CD4-positive, alpha-beta T cell treated with Interleukin-6 for 4 hours (primary cell): ENCODE data around the gene PCDH12.

Experiments
- DNase-seq: peaks from one replicate; pipeline ENCODE4 v3.0.0-alpha.2; 2020; ENCODE audit warnings: mixed read lengths

PCDH12 gene

GRCh38 chr5:141966275-141966962, 8.4 kb upstream of the PCDH12 start:
- DNase-seq: no peak

GRCh38 chr5:141965071-141965470, 7.1 kb upstream of the PCDH12 start:
- DNase-seq: no peak

GRCh38 chr5:141963701-141964100, 5.7 kb upstream of the PCDH12 start:
- no peak for DNase-seq

DNA sequence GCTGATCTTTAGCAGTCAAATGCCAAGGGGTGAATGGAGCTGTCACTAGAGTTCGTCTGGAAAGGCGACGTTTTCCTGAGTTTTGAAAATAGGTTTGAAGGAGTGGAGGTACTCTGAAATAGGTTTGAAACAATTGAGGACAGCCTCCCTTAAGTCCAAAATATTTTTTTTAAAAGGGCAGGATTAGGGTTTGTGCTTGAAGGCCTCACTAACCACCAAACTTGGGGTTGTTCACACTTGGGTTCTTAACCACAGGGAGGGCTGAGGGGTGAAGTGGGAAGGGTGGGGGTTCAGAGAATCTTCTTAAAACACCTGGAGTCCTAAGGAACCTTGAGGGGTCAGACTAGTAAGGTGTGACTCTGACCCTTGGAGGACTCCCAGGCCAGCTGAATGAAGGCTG, 3.5 kb upstream of the PCDH12 start:
- no peak for DNase-seq

DNA sequence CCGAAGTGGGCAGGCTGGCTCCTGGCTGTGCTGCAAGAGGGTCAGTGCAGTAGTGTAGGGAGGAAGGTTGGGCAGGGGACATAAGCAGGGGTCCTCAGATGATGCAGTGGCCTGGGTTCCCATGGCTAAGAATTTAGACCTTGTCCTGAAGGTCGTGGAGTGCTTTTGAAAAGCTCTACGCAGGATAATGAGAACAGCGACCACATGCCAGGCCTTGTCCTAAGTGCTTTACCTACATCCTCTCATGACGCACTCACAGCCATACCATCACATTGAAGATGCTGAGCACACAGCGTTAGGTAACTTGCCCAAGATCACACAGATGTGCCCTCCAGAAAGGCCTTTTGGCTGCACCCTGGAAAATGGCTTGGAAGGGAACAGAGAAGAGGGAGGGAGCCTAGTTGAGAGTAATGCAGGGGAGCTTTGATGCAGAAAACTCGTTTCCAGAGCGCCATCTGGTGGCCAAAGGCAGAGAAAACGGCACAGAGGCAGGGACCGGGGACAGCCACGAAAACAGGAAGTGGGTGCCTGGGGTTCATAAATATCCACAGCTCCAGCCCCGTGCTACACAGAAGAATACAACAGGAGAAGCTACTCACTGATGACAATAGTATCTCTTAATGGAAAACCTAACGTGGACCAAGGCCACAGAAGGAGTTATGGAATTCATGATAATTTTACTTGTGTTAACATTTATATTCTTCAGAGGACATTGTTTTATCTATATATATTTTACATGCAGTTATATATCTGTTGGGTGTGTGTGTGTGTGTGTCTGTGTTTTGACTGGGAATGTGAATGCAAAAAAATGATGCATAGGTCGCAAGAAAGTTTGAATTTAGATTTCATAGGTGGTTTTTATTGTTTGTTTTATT, 2.7 kb upstream of the PCDH12 start:
- DNase-seq: peak; percentile 96

DNA sequence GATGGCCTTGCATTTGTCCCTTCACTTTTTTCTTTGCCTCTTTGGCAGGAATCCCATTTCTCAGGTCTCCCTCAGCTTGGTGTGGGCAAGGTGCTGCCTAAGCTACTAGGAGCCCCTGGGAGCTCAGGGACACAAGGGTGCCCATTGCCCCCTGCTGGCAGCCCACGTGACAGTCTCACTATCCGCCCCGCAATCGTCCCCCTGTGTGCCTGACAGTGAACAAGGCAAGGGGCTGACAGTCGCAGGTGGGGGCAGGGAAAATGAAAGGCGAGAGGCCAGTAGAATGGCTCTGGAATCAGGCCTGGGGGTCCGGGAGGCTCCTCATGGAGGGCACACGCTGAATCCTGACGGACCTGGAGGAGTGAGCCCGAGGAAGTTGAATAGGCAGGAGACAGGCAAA, 2.0 kb upstream of the PCDH12 start:
- DNase-seq: peak; percentile 40

- no peak for DNase-seq
Observed at GRCh38 chr5:141958546-141959172, 657 bp upstream of the PCDH12 start.

GRCh38 chr5:141957367-141957996, 520 bp downstream of the PCDH12 start:
- DNase-seq: no peak

DNA sequence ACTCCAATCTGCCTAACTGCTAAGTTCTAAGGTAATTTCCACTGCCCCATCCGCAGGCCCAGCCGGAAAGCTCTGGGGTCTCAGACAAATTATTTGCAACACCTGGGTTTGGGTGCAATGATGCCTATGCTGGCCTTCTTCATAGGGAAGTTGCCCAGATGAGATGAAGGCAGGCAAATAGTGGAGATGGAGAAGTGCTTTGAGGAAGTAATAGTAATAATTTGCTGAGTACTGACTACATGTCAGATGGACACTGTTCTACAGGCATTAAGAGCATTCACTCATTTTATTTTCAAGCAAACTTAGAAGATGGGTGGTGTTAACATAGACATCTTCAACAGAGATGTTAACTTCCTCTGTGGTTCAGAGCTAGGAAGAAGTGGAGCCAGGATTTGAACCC, 3.8 kb downstream of the PCDH12 start:
- DNase-seq: no peak

DNA sequence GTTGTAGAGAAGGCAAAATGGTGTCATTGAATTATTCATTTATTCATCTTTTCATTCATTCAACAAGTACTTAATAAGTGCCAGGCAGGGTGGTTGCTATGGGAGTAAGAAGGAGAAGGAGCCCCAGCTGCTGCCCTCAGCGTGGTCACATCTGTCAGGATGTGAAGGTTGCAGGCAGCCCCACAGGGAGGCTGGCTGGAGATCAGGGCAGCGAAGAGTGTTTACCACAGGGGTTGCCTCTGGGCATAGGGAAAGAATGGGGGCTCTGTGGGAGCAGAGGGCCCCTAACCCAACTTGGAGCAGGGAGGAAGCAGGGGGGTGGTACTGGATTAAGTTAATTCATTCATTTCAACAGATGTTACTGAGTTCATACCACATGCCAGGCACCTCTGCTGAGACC, 6.0 kb downstream of the PCDH12 start:
- DNase-seq: no peak

GRCh38 chr5:141951332-141951781, 6.6 kb downstream of the PCDH12 start:
- DNase-seq: peak; percentile 26

- no peak for DNase-seq
Observed at GRCh38 chr5:141950207-141951005, 7.6 kb downstream of the PCDH12 start.

DNA sequence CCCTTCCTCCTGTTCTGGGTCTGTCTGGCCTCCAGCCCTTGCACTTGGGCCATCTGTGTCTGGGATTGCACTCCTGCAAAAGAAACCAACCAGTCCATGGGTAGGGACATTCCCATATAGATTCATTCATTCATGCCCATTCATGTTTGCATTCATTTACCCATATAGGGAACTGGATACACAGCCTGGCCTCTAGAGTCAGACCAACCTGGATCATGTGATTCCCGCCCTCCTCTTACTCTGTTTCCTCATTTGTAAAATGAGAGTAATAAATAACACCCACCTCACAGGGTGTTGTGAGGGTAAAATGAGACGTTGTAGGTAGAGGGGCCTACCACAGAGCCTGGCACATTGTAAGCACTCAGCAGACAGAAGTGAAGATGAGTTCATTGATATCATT, 8.5 kb downstream of the PCDH12 start:
- no peak for DNase-seq

DNA sequence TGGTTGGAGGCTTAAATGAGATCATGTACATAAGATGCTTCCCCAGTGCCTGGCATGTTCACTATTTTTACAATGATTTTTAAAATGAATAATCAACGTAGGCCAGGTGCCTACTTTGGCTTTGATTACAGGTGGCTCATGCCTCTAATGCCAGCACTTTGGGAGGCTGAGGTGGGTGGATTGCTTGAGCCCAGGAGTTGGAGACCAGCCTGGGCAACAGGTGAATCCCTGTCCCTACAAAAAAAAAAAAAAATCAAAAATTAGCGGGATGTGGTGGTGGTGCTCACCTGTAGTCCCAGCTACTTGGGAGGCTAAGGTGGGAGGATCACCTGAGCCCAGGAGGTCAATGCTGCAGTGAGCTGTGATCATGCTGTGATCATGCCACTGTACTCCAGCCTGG, 9.2 kb downstream of the PCDH12 start:
- DNase-seq: no peak

DNA sequence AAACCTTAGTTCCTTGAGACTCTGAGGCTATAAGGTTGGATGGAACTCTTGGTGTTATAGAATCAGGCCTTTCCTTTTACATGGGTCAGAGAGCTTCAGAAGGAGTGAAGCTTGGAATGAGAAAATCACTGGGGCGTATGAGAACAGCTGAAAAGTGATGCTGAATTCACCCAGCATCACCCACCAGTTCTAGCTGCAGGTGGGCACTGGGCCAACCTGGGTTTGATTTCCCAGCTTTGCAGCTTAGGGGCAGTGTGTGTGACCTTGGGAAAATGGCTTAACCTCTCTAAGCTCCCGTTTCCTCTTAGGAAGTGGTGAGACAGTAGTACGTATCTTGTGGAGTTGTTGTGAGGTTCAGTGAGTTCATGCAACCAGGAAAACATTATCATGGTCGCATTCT, 10.7 kb downstream of the PCDH12 start:
- no peak for DNase-seq

DNA sequence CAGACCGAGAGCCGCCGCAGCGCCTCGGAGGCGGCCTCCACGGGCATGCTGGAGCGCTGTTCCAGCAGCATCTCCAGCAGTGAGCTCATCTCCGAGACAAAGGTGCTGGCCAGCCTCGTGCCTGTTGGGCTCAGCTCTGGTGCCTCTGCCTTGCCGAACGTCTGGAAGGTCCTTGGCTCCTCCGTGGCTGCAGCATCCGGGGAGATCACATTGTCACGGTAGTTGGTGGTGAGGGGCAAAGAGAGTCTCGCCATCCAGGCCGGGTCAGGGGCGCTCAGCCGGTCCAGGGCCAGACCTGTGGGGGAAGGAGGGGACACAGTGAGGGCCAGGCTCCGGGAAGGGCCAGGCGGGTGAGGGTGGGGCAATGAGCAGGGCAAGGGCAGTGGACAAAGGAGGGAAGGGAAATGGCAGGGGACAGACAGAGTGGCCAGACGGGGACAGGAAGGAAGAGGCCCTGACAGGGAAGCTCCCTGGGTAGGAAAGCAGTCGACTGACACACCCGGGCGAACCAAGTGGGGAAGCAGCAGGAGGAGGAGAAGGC, 12.4 kb downstream of the PCDH12 start:
- DNase-seq: no peak

GRCh38 chr5:141944076-141944475, 13.9 kb downstream of the PCDH12 start:
- DNase-seq: no peak

DNA sequence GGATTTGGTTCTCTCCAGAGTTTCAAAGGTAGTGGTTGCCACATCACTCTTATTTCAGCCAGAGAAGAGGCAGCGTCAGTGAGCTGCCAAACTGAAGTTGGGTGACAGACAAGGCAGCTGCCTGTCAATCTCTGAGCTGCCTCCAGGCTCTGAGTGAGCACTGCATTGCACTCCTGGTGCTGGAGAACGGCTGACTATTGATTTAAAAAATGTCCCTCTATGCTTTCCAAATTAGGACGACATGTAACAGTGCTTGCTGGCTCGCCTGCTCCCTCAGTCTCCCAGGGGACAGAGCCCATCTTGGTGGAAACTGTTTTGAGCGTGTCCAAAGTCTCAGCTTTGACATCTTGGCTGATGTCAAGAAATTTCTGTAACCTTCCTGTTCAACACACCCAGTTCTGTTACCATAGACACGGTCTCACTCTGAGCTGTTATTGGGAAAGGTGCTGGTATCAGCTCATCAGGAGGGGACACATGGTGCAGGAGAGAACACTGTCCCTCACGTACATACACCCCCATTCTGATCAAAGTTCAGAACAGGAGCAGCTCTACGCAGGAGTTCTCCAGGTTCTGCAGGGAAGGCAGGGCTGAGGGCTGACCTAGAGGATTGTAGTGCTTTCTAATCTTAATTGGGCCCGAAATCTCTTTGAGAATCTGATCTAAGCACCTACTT, 15.7 kb downstream of the PCDH12 start:
- DNase-seq: no peak

DNA sequence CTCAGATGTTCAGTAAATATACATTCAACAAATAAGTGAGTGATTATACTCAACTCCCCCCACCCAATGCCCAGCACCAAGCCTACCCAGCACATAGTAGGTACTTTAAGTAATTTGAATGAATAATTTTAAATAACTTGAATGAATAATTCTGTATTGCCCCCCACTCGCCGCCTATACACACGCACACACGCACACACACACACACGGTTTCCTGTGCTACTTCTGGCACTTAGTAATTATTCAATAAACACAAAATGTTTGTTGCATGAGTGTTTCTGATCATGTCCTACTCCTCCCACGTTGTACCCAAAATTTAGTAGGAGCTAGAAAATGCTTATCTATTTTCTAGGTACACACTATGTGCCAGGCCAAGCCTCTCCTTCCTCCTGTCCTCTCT, 16.2 kb downstream of the PCDH12 start:
- no peak for DNase-seq

DNA sequence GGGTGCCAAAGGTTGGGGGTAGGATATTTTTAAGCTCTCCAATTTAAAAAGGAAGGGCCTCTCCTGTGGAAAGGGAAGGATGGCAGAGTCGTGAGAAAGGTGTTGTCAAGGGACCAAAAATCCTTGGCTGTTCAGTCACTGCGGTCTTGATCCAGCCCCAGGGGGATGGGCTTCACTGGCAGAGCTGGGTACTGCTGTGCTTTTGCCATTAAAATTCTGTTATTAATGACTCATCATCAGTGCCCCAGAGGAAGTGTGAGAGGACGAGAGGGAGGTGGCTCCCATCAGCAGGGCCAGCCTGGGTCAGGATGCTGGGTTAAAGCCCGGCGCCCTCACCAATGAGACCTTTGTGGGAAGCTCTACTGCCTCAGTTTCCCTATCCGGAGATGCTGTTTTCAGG, 16.7 kb downstream of the PCDH12 start:
- DNase-seq: no peak

- DNase-seq: no peak
Observed at GRCh38 chr5:141940695-141941271, 17.2 kb downstream of the PCDH12 start.
